Measurements from ENCODE around the gene PDCD6IP.

DNA sequence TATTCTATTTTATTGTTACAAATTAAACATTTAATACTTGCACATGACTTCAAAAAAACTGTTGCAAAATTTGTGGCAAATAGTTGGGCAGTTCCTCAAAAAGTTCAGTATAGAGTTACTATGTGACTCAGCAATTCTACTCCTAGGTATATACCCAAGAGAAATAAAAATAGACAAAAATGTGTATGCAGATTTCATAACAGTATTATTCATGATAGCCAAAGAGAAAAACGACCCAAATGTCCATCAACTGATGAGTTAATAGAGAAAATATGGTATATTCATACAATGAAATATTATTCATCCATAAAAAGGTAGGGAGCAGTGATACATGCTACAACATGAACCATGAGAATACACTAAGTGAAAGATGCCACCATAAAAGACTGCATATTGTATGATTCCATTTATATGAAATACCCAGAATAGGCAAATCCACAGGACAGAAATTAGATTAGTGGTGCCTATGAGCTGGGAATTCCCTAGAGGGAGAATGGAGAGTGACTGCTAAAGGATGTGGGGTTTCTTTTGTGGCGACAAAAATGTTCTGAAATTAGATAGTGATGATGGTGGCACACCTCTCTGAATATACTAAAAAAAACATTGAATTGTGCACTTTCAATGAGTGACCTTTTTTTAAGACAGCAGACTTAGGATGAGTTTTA lies 48.8 kb upstream of the PDCD6IP start:
- TF ChIP-seq CTCF (conservative IDR thresholded peaks at IDR 0.05; ENCODE audit: low read depth, low read length), result no peak
- TF ChIP-seq EZH2 (IDR thresholded peaks at IDR 0.05; ENCODE audit: low read length, unreplicated experiment), result no peak
